ENCODE results near the gene PRKAR2B. TPM values are rescaled to one million over a fixed set of nuclear protein-coding genes. Genes with fewer than 3 reads are reported as not detected.
A peak's percentile ranks its signal among the peaks of the same experiment; 100 is the strongest.

Gene PRKAR2B
- total and polyA plus RNA-seq, 4 donors: 0.88 to 41.8 (median 1.6) TPM

DNA sequence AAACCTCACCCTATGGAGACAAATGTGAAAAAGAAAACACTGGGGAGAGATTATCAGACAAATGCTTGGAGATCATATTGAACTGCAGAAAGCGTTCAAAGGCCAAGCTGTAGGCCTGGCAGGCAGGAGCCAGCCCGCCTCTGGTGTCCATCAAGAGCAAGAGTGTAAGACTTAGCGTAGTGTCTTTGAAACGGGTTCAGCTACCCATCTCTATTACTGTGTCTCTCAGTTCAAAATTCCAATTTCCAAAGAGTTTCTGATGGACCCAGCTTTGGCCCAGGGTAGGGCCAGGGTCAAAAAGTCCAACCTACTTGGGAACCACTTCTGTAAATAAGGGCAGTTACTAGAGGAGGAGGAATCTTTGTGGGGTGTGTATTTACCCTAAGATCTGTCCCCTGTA is 78.9 kb downstream of the PRKAR2B start:
- H3K27ac ChIP-seq (ENCODE audit: low read depth in 1 of 2, low read length in 2 of 2): no peak overlapping the region
- H3K9me3 ChIP-seq (ENCODE audit: control insufficient read depth in 4 of 4, low read length in 3 of 4): no peaks in the 10 kb centered on the region
- TF ChIP-seq HNF4A (conservative IDR thresholded peaks at IDR 0.05) (peak in 1 of 2 donors; percentile 72), SP1 (IDR thresholded peaks at IDR 0.05) (no peak)
- peaks cover 0 to 5% (median under 1%) of the 10 kb centered on the region in 4 donors for H3K4me1 ChIP-seq (ENCODE audit: control insufficient read depth in 4 of 4, insufficient read depth in 4 of 4, low read length in 3 of 4)
- WGBS: 86% methylated on average over 4 of the region's 4 CpGs
- no peak overlapping the region for H3K9ac ChIP-seq (ENCODE audit: low read depth in 1 of 2, low read length in 2 of 2)
- no peaks in the 10 kb centered on the region for H3K36me3 ChIP-seq (ENCODE audit: control insufficient read depth in 4 of 4, insufficient read depth in 3 of 4, low read depth in 1 of 4, low read length in 3 of 4)
- no peaks in the 10 kb centered on the region for H3K27me3 ChIP-seq (ENCODE audit: control insufficient read depth in 4 of 4, insufficient read depth in 4 of 4, low read length in 3 of 4)
- no peak for DNase-seq (ENCODE audit: low spot score)
- H3K4me3 ChIP-seq (ENCODE audit: low read depth in 1 of 3, low read length in 3 of 3): no peak overlapping the region

DNA sequence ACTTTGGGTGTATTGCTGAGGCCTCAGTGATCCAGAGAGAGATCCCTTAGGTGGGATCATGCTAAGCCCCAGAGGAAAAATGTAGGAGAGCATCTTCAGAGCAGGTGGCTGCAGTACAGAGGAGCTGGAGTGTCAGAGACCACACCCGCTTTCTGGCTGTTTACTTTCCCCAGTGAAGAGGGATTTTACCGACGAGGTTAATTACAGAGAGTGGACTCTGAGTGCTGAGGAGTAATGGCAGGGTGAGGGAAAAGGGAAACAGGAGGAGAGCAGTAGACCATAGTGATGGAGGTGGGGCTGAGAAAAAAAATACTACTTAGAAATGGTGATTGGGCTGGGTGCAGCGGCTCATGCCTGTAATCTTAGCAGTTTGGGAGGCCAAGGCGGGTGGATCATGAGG is 81.0 kb downstream of the PRKAR2B start:
- peaks cover 0 to 5% (median under 1%) of the 10 kb centered on the region in 4 donors for H3K4me1 ChIP-seq (ENCODE audit: control insufficient read depth in 4 of 4, insufficient read depth in 4 of 4, low read length in 3 of 4)

More for the DNA sequence above, 81.0 kb downstream of the PRKAR2B start:
- no peak for DNase-seq (ENCODE audit: low spot score)
- Histone ChIP-seq H3K9me3 (ENCODE audit: control insufficient read depth in 4 of 4, low read length in 3 of 4) (no peaks in the 10 kb centered on the region), H3K27me3 (ENCODE audit: control insufficient read depth in 4 of 4, insufficient read depth in 4 of 4, low read length in 3 of 4) (no peaks in the 10 kb centered on the region), H3K9ac (ENCODE audit: low read depth in 1 of 2, low read length in 2 of 2) (no peak overlapping the region), H3K36me3 (ENCODE audit: control insufficient read depth in 4 of 4, insufficient read depth in 3 of 4, low read depth in 1 of 4, low read length in 3 of 4) (no peaks in the 10 kb centered on the region), H3K4me3 (ENCODE audit: low read depth in 1 of 3, low read length in 3 of 3) (no peak overlapping the region), H3K27ac (ENCODE audit: low read depth in 1 of 2, low read length in 2 of 2) (no peak overlapping the region)
- 82% methylated on average over 5 of the region's 5 CpGs for WGBS
- TF ChIP-seq YY1 (IDR thresholded peaks at IDR 0.05) (no peak), EGR1 (IDR thresholded peaks at IDR 0.05; ENCODE audit: low read depth in 2 of 2) (no peak), JUND (IDR thresholded peaks at IDR 0.05) (no peak), HNF4G (IDR thresholded peaks at IDR 0.05) (no peak), NR2F2 (IDR thresholded peaks at IDR 0.05) (no peak), GABPA (IDR thresholded peaks at IDR 0.05 in 1 of 2, conservative IDR thresholded peaks at IDR 0.05 in 1 of 2) (no peak), HNF4A (conservative IDR thresholded peaks at IDR 0.05) (no peak), RXRA (IDR thresholded peaks at IDR 0.05) (no peak), FOXA2 (IDR thresholded peaks at IDR 0.05) (no peak), RAD21 (IDR thresholded peaks at IDR 0.05) (no peak), ZBTB33 (IDR thresholded peaks at IDR 0.05) (no peak), SP1 (IDR thresholded peaks at IDR 0.05) (no peak), TAF1 (conservative IDR thresholded peaks at IDR 0.05) (no peak), FOXA1 (IDR thresholded peaks at IDR 0.05) (no peak), ATF3 (IDR thresholded peaks at IDR 0.05) (no peak)
- TF ChIP-seq, protein P1, sequence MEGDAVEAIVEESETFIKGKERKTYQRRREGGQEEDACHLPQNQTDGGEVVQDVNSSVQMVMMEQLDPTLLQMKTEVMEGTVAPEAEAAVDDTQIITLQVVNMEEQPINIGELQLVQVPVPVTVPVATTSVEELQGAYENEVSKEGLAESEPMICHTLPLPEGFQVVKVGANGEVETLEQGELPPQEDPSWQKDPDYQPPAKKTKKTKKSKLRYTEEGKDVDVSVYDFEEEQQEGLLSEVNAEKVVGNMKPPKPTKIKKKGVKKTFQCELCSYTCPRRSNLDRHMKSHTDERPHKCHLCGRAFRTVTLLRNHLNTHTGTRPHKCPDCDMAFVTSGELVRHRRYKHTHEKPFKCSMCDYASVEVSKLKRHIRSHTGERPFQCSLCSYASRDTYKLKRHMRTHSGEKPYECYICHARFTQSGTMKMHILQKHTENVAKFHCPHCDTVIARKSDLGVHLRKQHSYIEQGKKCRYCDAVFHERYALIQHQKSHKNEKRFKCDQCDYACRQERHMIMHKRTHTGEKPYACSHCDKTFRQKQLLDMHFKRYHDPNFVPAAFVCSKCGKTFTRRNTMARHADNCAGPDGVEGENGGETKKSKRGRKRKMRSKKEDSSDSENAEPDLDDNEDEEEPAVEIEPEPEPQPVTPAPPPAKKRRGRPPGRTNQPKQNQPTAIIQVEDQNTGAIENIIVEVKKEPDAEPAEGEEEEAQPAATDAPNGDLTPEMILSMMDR (IDR thresholded peaks at IDR 0.05; ENCODE audit: low read depth, low read length, missing input control): no peak
- TF ChIP-seq, protein P2, sequence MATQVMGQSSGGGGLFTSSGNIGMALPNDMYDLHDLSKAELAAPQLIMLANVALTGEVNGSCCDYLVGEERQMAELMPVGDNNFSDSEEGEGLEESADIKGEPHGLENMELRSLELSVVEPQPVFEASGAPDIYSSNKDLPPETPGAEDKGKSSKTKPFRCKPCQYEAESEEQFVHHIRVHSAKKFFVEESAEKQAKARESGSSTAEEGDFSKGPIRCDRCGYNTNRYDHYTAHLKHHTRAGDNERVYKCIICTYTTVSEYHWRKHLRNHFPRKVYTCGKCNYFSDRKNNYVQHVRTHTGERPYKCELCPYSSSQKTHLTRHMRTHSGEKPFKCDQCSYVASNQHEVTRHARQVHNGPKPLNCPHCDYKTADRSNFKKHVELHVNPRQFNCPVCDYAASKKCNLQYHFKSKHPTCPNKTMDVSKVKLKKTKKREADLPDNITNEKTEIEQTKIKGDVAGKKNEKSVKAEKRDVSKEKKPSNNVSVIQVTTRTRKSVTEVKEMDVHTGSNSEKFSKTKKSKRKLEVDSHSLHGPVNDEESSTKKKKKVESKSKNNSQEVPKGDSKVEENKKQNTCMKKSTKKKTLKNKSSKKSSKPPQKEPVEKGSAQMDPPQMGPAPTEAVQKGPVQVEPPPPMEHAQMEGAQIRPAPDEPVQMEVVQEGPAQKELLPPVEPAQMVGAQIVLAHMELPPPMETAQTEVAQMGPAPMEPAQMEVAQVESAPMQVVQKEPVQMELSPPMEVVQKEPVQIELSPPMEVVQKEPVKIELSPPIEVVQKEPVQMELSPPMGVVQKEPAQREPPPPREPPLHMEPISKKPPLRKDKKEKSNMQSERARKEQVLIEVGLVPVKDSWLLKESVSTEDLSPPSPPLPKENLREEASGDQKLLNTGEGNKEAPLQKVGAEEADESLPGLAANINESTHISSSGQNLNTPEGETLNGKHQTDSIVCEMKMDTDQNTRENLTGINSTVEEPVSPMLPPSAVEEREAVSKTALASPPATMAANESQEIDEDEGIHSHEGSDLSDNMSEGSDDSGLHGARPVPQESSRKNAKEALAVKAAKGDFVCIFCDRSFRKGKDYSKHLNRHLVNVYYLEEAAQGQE (IDR thresholded peaks at IDR 0.05): no peak
- TF ChIP-seq, protein P3, sequence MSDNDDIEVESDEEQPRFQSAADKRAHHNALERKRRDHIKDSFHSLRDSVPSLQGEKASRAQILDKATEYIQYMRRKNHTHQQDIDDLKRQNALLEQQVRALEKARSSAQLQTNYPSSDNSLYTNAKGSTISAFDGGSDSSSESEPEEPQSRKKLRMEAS (IDR thresholded peaks at IDR 0.05): no peak
